ENCODE measurements around the gene DGKZ. TPM values are rescaled to one million over a fixed set of nuclear protein-coding genes. Genes with fewer than 3 reads are reported as not detected.

Gene DGKZ
- total RNA-seq, 1 donor from 2014 or later = 127 TPM

- no peak for DNase-seq (ENCODE audit: low spot score)
- peaks cover 8% of the 10 kb centered on the region for H3K27me3 Mint-ChIP-seq (ENCODE audit: unreplicated experiment)
- H3K9me3 Mint-ChIP-seq (ENCODE audit: unreplicated experiment) = no peaks in the 10 kb centered on the region
- no peak overlapping the region for H3K27ac Mint-ChIP-seq (ENCODE audit: unreplicated experiment)
- H3K36me3 Mint-ChIP-seq (ENCODE audit: low read depth, unreplicated experiment) = peaks cover 9% of the 10 kb centered on the region
- H3K4me1 Mint-ChIP-seq (ENCODE audit: unreplicated experiment) = peaks cover 30% of the 10 kb centered on the region
- TF ChIP-seq CTCF (IDR thresholded peaks at IDR 0.05; ENCODE audit: unreplicated experiment) = no peak
- H3K4me3 Mint-ChIP-seq (ENCODE audit: unreplicated experiment) = no peak overlapping the region
These were observed 20.3 kb upstream of the DGKZ start for GRCh38 chr11:46326813-46327416.

- no peak for TF ChIP-seq CTCF (IDR thresholded peaks at IDR 0.05; ENCODE audit: unreplicated experiment)
- H3K4me1 Mint-ChIP-seq (ENCODE audit: unreplicated experiment) = peaks cover 31% of the 10 kb centered on the region
- no peaks in the 10 kb centered on the region for H3K9me3 Mint-ChIP-seq (ENCODE audit: unreplicated experiment)
- peaks cover 10% of the 10 kb centered on the region for H3K27me3 Mint-ChIP-seq (ENCODE audit: unreplicated experiment)
- no peak overlapping the region for H3K27ac Mint-ChIP-seq (ENCODE audit: unreplicated experiment)
- DNase-seq (ENCODE audit: low spot score) = no peak
- H3K4me3 Mint-ChIP-seq (ENCODE audit: unreplicated experiment) = no peak overlapping the region
- H3K36me3 Mint-ChIP-seq (ENCODE audit: low read depth, unreplicated experiment) = peaks cover 5% of the 10 kb centered on the region
These were observed 19.4 kb upstream of the DGKZ start for GRCh38 chr11:46327829-46328228.

GRCh38 chr11:46330154-46330553 is 17.1 kb upstream of the DGKZ start:
- H3K36me3 Mint-ChIP-seq (ENCODE audit: low read depth, unreplicated experiment) = peaks cover 5% of the 10 kb centered on the region
- no peaks in the 10 kb centered on the region for H3K9me3 Mint-ChIP-seq (ENCODE audit: unreplicated experiment)
- H3K27ac Mint-ChIP-seq (ENCODE audit: unreplicated experiment) = no peak overlapping the region
- peak overlapping the region; percentile 49 for H3K4me3 Mint-ChIP-seq (ENCODE audit: unreplicated experiment)
- no peak for TF ChIP-seq CTCF (IDR thresholded peaks at IDR 0.05; ENCODE audit: unreplicated experiment)
- H3K4me1 Mint-ChIP-seq (ENCODE audit: unreplicated experiment) = peaks cover 28% of the 10 kb centered on the region
- H3K27me3 Mint-ChIP-seq (ENCODE audit: unreplicated experiment) = peaks cover 15% of the 10 kb centered on the region
- no peak for DNase-seq (ENCODE audit: low spot score)

- TF ChIP-seq CTCF (IDR thresholded peaks at IDR 0.05; ENCODE audit: unreplicated experiment) = no peak
- Mint-ChIP-seq H3K9me3 (ENCODE audit: unreplicated experiment) (no peaks in the 10 kb centered on the region), H3K27ac (ENCODE audit: unreplicated experiment) (no peak overlapping the region), H3K36me3 (ENCODE audit: low read depth, unreplicated experiment) (peaks cover 5% of the 10 kb centered on the region), H3K4me1 (ENCODE audit: unreplicated experiment) (peaks cover 28% of the 10 kb centered on the region), H3K27me3 (ENCODE audit: unreplicated experiment) (peaks cover 15% of the 10 kb centered on the region), H3K4me3 (ENCODE audit: unreplicated experiment) (peak overlapping the region; percentile 75)
- no peak for DNase-seq (ENCODE audit: low spot score)
These were observed 16.5 kb upstream of the DGKZ start for GRCh38 chr11:46330563-46331281.

All from endothelial cell (in vitro differentiated cells).